HepG2 (cell line): ENCODE results near the gene KANK4. TPM values are rescaled to one million over a fixed set of nuclear protein-coding genes. Genes with fewer than 3 reads are reported as not detected.

ENCODE experiments used
- ATF3 ChIP-seq: sonication (generic); formaldehyde crosslinking; IDR thresholded peaks from 2 replicates; pipeline ENCODE4 v1.4.0; 2020; ENCODE audit warnings: missing genetic modification reagents
- DZIP1 ChIP-seq: sonication (generic); formaldehyde crosslinking; IDR thresholded peaks from 2 replicates; pipeline ENCODE4 v1.5.0; 2020; ENCODE audit warnings: mild to moderate bottlenecking, missing genetic modification reagents
- EED ChIP-seq: sonication (generic); formaldehyde crosslinking; IDR thresholded peaks from 2 replicates; pipeline ENCODE4 v1.5.0; 2020; ENCODE audit warnings: mild to moderate bottlenecking, missing genetic modification reagents
- GFI1 ChIP-seq: sonication (generic); formaldehyde crosslinking; IDR thresholded peaks from 2 replicates; pipeline ENCODE4 v1.5.0; 2020; ENCODE audit warnings: missing genetic modification reagents, mild to moderate bottlenecking, borderline replicate concordance
- HES4 ChIP-seq: sonication (generic); formaldehyde crosslinking; IDR thresholded peaks from 2 replicates; pipeline ENCODE4 v1.9.0; 2021; ENCODE audit warnings: mild to moderate bottlenecking, missing genetic modification reagents, borderline replicate concordance
- HINFP ChIP-seq: sonication (generic); formaldehyde crosslinking; IDR thresholded peaks from 2 replicates; pipeline ENCODE4 v1.4.0; 2020; ENCODE audit warnings: low read depth, mild to moderate bottlenecking, missing genetic modification reagents
- HMG20B ChIP-seq: conservative IDR thresholded peaks from 2 replicates; pipeline ENCODE4 v1.6.1; 2016; ENCODE audit warnings: missing genetic modification reagents, missing compliant biosample characterization
- IRF1 ChIP-seq: sonication (generic); formaldehyde crosslinking; IDR thresholded peaks from 2 replicates; pipeline ENCODE4 v1.4.0; 2020; ENCODE audit warnings: low read depth, mild to moderate bottlenecking, missing genetic modification reagents
- MED1 ChIP-seq: sonication (generic); formaldehyde crosslinking; IDR thresholded peaks from 2 replicates; pipeline ENCODE4 v1.4.0; 2020; ENCODE audit warnings: missing genetic modification reagents
- NRL ChIP-seq: sonication (generic); formaldehyde crosslinking; IDR thresholded peaks from 2 replicates; pipeline ENCODE4 v1.5.0; 2020; ENCODE audit warnings: missing genetic modification reagents, mild to moderate bottlenecking, moderate library complexity, borderline replicate concordance
- POGK ChIP-seq: sonication (generic); formaldehyde crosslinking; conservative IDR thresholded peaks from 2 replicates; pipeline ENCODE4 v1.8.0; 2022; ENCODE audit warnings: mild to moderate bottlenecking, moderate library complexity, missing genetic modification reagents
- RFX5 ChIP-seq: IDR thresholded peaks from 2 replicates; pipeline ENCODE4 v1.6.1; 2011; ENCODE audit warnings: low read depth, low read length, improper control_type of control experiment
- TAF15 ChIP-seq: fragments of 200-400 bp; formaldehyde crosslinking; IDR thresholded peaks from one replicate; pipeline ENCODE4 v1.6.1; 2018; ENCODE audit warnings: mild to moderate bottlenecking, low read depth, low read length; ENCODE audit not compliant: poor library complexity, severe bottlenecking
- ZNF121 ChIP-seq: sonication (generic); formaldehyde crosslinking; IDR thresholded peaks from 2 replicates; pipeline ENCODE4 v1.5.0; 2020; ENCODE audit warnings: mild to moderate bottlenecking, missing genetic modification reagents
- ZNF280D ChIP-seq: sonication (generic); formaldehyde crosslinking; IDR thresholded peaks from 2 replicates; pipeline ENCODE4 v1.5.1; 2020; ENCODE audit warnings: mild to moderate bottlenecking, missing genetic modification reagents
- ZNF570 ChIP-seq: sonication (generic); formaldehyde crosslinking; IDR thresholded peaks from 2 replicates; pipeline ENCODE4 v1.4.0; 2020; ENCODE audit warnings: mild to moderate bottlenecking, missing genetic modification reagents, borderline replicate concordance
- ZNF619 ChIP-seq: sonication (generic); formaldehyde crosslinking; IDR thresholded peaks from 2 replicates; pipeline ENCODE4 v1.4.0; 2020; ENCODE audit warnings: mild to moderate bottlenecking, missing genetic modification reagents
- ZNF674 ChIP-seq: sonication (generic); formaldehyde crosslinking; IDR thresholded peaks from 2 replicates; pipeline ENCODE4 v1.5.0; 2020; ENCODE audit warnings: low read depth, mild to moderate bottlenecking, missing genetic modification reagents
- polyA plus RNA-seq, 8 experiments: library from polyadenylated mRNA; depleted of rRNA in 3 of 8; stranded (reverse) in 7 of 8; unstranded in 1 of 8; fragments of >200 nt; fragmentation: Illumina TruSeq in 4 of 8; extraction: Trizol in 4 of 8; gene quantifications; 2 replicates each; pipeline versions ENCODE4 v1.2.1 to v1.2.3, GENCODE V29; 2011 to 2016; ENCODE audit warnings: low read depth in 4 of 8, missing spikeins in 1 of 8, mixed read lengths in 1 of 8; ENCODE audit not compliant: insufficient read depth in 1 of 8
- total RNA-seq, 5 experiments: library from RNA; depleted of rRNA; stranded (reverse); fragments of >200 nt; fragmentation: Illumina TruSeq; extraction: Trizol; gene quantifications; 2 replicates each; pipeline ENCODE4 v1.2.3, GENCODE V29; 2016; ENCODE audit warnings: low read depth in 1 of 5

Gene KANK4
- total and polyA plus RNA-seq, 2 of the 13 experiments (the other 11 are each of a cell fraction or from before 2014, with no cell fraction given): 16.1 to 25.7 TPM

GRCh38 chr1:62241371-62242131 is 77.7 kb downstream of the KANK4 start (continued):
- TF ChIP-seq DZIP1 (CRISPR knock-in tag) (no peak), ATF3 (CRISPR knock-in tag) (no peak), ZNF674 (CRISPR knock-in tag) (no peak), ZNF570 (CRISPR knock-in tag) (no peak), GFI1 (CRISPR knock-in tag) (peak; percentile 53; the same call in 1 of the 2 replicates), RFX5 (no peak), ZNF121 (peak; percentile 69; the same call in 1 of the 2 replicates), POGK (CRISPR knock-in tag) (no peak), IRF1 (CRISPR knock-in tag) (no peak), HINFP (CRISPR knock-in tag) (0 out of 2 replicates have a peak, but pooled peaks have one; percentile 43), ZNF619 (CRISPR knock-in tag) (no peak), HMG20B (CRISPR knock-in tag) (peak; percentile 66; the same call in 1 of the 2 replicates), TAF15 (no peak), ZNF280D (no peak), NRL (no peak), MED1 (CRISPR knock-in tag) (peak; percentile 64; the same call in 1 of the 2 replicates), EED (CRISPR knock-in tag) (no peak), HES4 (CRISPR knock-in tag) (no peak)
